Measurements from ENCODE around the gene DNAL4. TPM values are rescaled to one million over a fixed set of nuclear protein-coding genes. Genes with fewer than 3 reads are reported as not detected.
A peak's percentile ranks its signal among the peaks of the same experiment; 100 is the strongest.

Gene DNAL4
- total RNA-seq, 1 experiment from 2014 or later: 8.3 TPM

GRCh38 chr22:38735126-38735464, 58.8 kb downstream of the DNAL4 start:
- no peaks in the 10 kb centered on the region for H3K79me1 ChIP-seq (ENCODE audit: insufficient read depth, low read depth, low read length, poor library complexity, severe bottlenecking)
- Mint-ChIP-seq H3K36me3 (ENCODE audit: insufficient read depth in 1 of 3, low read depth in 3 of 3) (peaks cover 9 to 79% (median 37%) of the 10 kb centered on the region in 3 experiments; a peak in 6 of 7 replicates), H3K4me3 (no peak overlapping the region), H3K9me3 (no peaks in the 10 kb centered on the region), H3K27me3 (ENCODE audit: low read depth) (no peaks in the 10 kb centered on the region; the same call in 1 of the 2 replicates), H3K4me1 (0 out of 4 replicates have a peak, but pooled peaks cover 0 to 3% of the 10 kb centered on the region in 2 experiments), H3K27ac (peak overlapping the region in 1 of 3 experiments; percentile 79; a peak in 1 of 7 replicates)
- H3K56ac ChIP-seq (ENCODE audit: insufficient read length, low read depth, low read length): no peak overlapping the region
- no peaks in the 10 kb centered on the region for H3K79me2 ChIP-seq (ENCODE audit: insufficient read depth, low read length)
- no peak overlapping the region for H2AFZ ChIP-seq (ENCODE audit: low read length)
- H4K8ac ChIP-seq (replicated peaks; ENCODE audit: insufficient read length, low read depth, low read length): no peak overlapping the region
- no peak overlapping the region for H2BK20ac ChIP-seq (ENCODE audit: low read depth, low read length, poor library complexity, severe bottlenecking)
- no peaks in the 10 kb centered on the region for H3K9me3 ChIP-seq (ENCODE audit: control insufficient read depth, low read depth, low read length)
- no peak overlapping the region for H2BK120ac ChIP-seq (ENCODE audit: low read depth, low read length, poor library complexity, severe bottlenecking)
- H3K4me1 ChIP-seq (ENCODE audit: insufficient read depth, low read length): no peaks in the 10 kb centered on the region
- no peak overlapping the region for H3K4ac ChIP-seq (ENCODE audit: low read depth, low read length)
- no peak overlapping the region for H3K18ac ChIP-seq (ENCODE audit: insufficient read length, low read depth, low read length)
- no peak overlapping the region for H3K9ac ChIP-seq (ENCODE audit: extremely low read depth, insufficient read length, low read length)
- no peak overlapping the region for H2BK12ac ChIP-seq (ENCODE audit: insufficient read length, low read depth, low read length)
- no peak overlapping the region for H4K5ac ChIP-seq (ENCODE audit: insufficient read length, low read depth, low read length)
- WGBS (ENCODE audit: extremely low coverage, insufficient read length, low lambda C conversion rate): no CpG with 5 or more reads among the region's 7 CpGs
- H2AK5ac ChIP-seq (ENCODE audit: insufficient read length, low read length): no peak overlapping the region
- H3K27ac ChIP-seq (ENCODE audit: insufficient read length, low read depth, low read length): no peak overlapping the region
- H3K23me2 ChIP-seq (ENCODE audit: insufficient read length, low read depth, low read length, poor library complexity, severe bottlenecking): no peaks in the 10 kb centered on the region
- H3T11ph ChIP-seq (ENCODE audit: low read length): no peak overlapping the region
- H3K23ac ChIP-seq (ENCODE audit: insufficient read length, low read depth, low read length): no peak overlapping the region
- TF ChIP-seq CTCF (conservative IDR thresholded peaks at IDR 0.05): no peak
- no peak overlapping the region for H4K91ac ChIP-seq (ENCODE audit: insufficient read length, low read depth, low read length)
- no peak overlapping the region for H2BK15ac ChIP-seq (ENCODE audit: low read depth, low read length)
- H3K27me3 ChIP-seq (ENCODE audit: insufficient read depth, low read length): no peaks in the 10 kb centered on the region
- no peak overlapping the region for H3K4me2 ChIP-seq (ENCODE audit: insufficient read depth, insufficient read length, low read length)
- H3K14ac ChIP-seq (ENCODE audit: insufficient read depth, low read length): no peak overlapping the region
- H4K20me1 ChIP-seq (ENCODE audit: control insufficient read depth, insufficient read depth, insufficient read length): no peaks in the 10 kb centered on the region
- no peak for DNase-seq
- H2BK5ac ChIP-seq (ENCODE audit: insufficient read length, low read length): no peak overlapping the region
